Thyroid gland (tissue), 4 donors: ENCODE measurements around the gene MESD. TPM values are rescaled to one million over a fixed set of nuclear protein-coding genes. Genes with fewer than 3 reads are reported as not detected.

Experiments
- DNase-seq, 2 donors: peaks; one replicate each; pipeline ENCODE4 v3.0.0-alpha.2; 2019
- H3K27ac ChIP-seq, 3 donors: fragments of 200-600 bp; sonication (generic); 1 replicate in 2 of 3; 2 replicates in 1 of 3; pipeline ENCODE4 v1.5.1; 2016 to 2019; ENCODE audit warnings: mild to moderate bottlenecking in 1 of 3, moderate library complexity in 1 of 3
- H3K27me3 ChIP-seq: fragments of 200-600 bp; sonication (generic); one replicate; pipeline ENCODE4 v1.5.1; 2019
- H3K36me3 ChIP-seq, 2 donors: fragments of 200-600 bp; sonication (generic); one replicate each; pipeline ENCODE4 v1.5.1; 2016 to 2019
- H3K4me1 ChIP-seq, 2 donors: fragments of 200-600 bp; sonication (generic); one replicate each; pipeline ENCODE4 v1.5.1; 2017 to 2019
- H3K4me3 ChIP-seq, 3 donors: fragments of 200-600 bp; sonication (generic); replicated peaks in 1 of 3; 1 replicate in 2 of 3; 2 replicates in 1 of 3; pipeline ENCODE4 v1.5.1; 2016; ENCODE audit warnings: mild to moderate bottlenecking in 1 of 3
- H3K9me3 ChIP-seq: fragments of 200-600 bp; sonication (generic); one replicate; pipeline ENCODE4 v1.5.1; 2017
- CTCF ChIP-seq, 6 experiments: fragments of 200-600 bp in 3 of 6; fragments of 450-650 bp in 3 of 6; sonication (generic) in 3 of 6; IDR thresholded peaks; one replicate each; pipeline ENCODE4 v1.5.1; 2016 to 2019; ENCODE audit warnings: antibody characterized with exemption in 6 of 6, mild to moderate bottlenecking in 2 of 6, inconsistent platforms in 1 of 6, moderate library complexity in 1 of 6
- POLR2A ChIP-seq, 2 donors: fragments of 450-650 bp; IDR thresholded peaks; one replicate each; pipeline ENCODE4 v1.6.1; 2017; ENCODE audit warnings: antibody characterized with exemption in 2 of 2, mild to moderate bottlenecking in 2 of 2, moderate library complexity in 1 of 2
- WGBS, 2 donors: methylation state at CpG; one replicate each; pipeline ENCODE4 v1.1.5; 2017; 5-methylcytosine and 5-hydroxymethylcytosine counted together
- intact Hi-C: fragments of 100-400 bp; cut with DNase I; formaldehyde crosslinking; loops from one replicate; pipeline ENCODE4 v1.15.1; 2023
- total RNA-seq, 4 donors: library from RNA; depleted of rRNA; stranded (reverse); fragments of >200 nt; gene quantifications; one replicate each; pipeline ENCODE4 v1.2.3, GENCODE V29; 2016

MESD gene
- total RNA-seq, 4 donors from 2014 or later, result 53.7 to 74.6 (median 70.9) TPM

GRCh38 chr15:80949756-80950155, 39.9 kb downstream of the MESD start:
- TF ChIP-seq CTCF (IDR thresholded peaks at IDR 0.05) (no peak), POLR2A (IDR thresholded peaks at IDR 0.05) (no peak)
- WGBS, 2 donors, result 94 to 97% methylated on average over 4 of the region's 4 CpGs
- DNase-seq, result no peak

GRCh38 chr15:80948651-80949292, 40.8 kb downstream of the MESD start:
- peaks cover 39 to 51% of the 10 kb centered on the region in 2 donors for H3K36me3 ChIP-seq
- WGBS, 2 donors, result 95 to 96% methylated on average over 9 to 10 of the region's 13 CpGs

More at GRCh38 chr15:80949756-80950155, 39.9 kb downstream of the MESD start:
- no peaks in the 10 kb centered on the region for H3K4me1 ChIP-seq
- H3K4me3 ChIP-seq, result no peak overlapping the region
- intact Hi-C loops, result no loop called here
- peaks cover 39 to 51% of the 10 kb centered on the region in 2 donors for H3K36me3 ChIP-seq
- H3K27me3 ChIP-seq, result no peaks in the 10 kb centered on the region
- no peak overlapping the region for H3K27ac ChIP-seq
- no peaks in the 10 kb centered on the region for H3K9me3 ChIP-seq

GRCh38 chr15:80946576-80946975, 43.0 kb downstream of the MESD start:
- no peaks in the 10 kb centered on the region for H3K9me3 ChIP-seq
- 95 to 96% methylated on average over 8 of the region's 8 CpGs for WGBS, 2 donors
- TF ChIP-seq POLR2A (IDR thresholded peaks at IDR 0.05), result no peak
- TF ChIP-seq CTCF (IDR thresholded peaks at IDR 0.05), result no peak

More at GRCh38 chr15:80948651-80949292, 40.8 kb downstream of the MESD start:
- H3K27me3 ChIP-seq, result no peaks in the 10 kb centered on the region
- H3K4me3 ChIP-seq, result no peak overlapping the region
- TF ChIP-seq CTCF (IDR thresholded peaks at IDR 0.05) (no peak), POLR2A (IDR thresholded peaks at IDR 0.05) (no peak)
- H3K9me3 ChIP-seq, result no peaks in the 10 kb centered on the region
- H3K27ac ChIP-seq, result no peak overlapping the region
- DNase-seq, result no peak
- intact Hi-C loops, result no loop called here
- no peaks in the 10 kb centered on the region for H3K4me1 ChIP-seq

GRCh38 chr15:80945605-80946004, 44.0 kb downstream of the MESD start:
- Histone ChIP-seq H3K27me3 (no peaks in the 10 kb centered on the region), H3K4me3 (no peak overlapping the region), H3K4me1 (no peaks in the 10 kb centered on the region), H3K9me3 (no peaks in the 10 kb centered on the region), H3K36me3 (peaks cover 27 to 61% of the 10 kb centered on the region in 2 donors), H3K27ac (no peak overlapping the region)
- WGBS, 2 donors, result 89 to 92% methylated on average over 5 of the region's 5 CpGs
- intact Hi-C loops, result no loop called here
- DNase-seq, result no peak
- no peak for TF ChIP-seq POLR2A (IDR thresholded peaks at IDR 0.05)
- TF ChIP-seq CTCF (IDR thresholded peaks at IDR 0.05), result no peak

More at GRCh38 chr15:80946576-80946975, 43.0 kb downstream of the MESD start:
- no peak overlapping the region for H3K4me3 ChIP-seq
- intact Hi-C loops, result no loop called here
- H3K27ac ChIP-seq, result no peak overlapping the region
- H3K36me3 ChIP-seq, result peaks cover 37 to 63% of the 10 kb centered on the region in 2 donors
- no peaks in the 10 kb centered on the region for H3K27me3 ChIP-seq
- no peaks in the 10 kb centered on the region for H3K4me1 ChIP-seq
- no peak for DNase-seq

- Histone ChIP-seq H3K9me3 (no peaks in the 10 kb centered on the region), H3K4me1 (no peaks in the 10 kb centered on the region), H3K36me3 (peaks cover 21 to 62% of the 10 kb centered on the region in 2 donors), H3K27me3 (no peaks in the 10 kb centered on the region), H3K27ac (no peak overlapping the region), H3K4me3 (no peak overlapping the region)
- DNase-seq, result no peak
- intact Hi-C loops, result no loop called here
- no peak for TF ChIP-seq POLR2A (IDR thresholded peaks at IDR 0.05)
- TF ChIP-seq CTCF (IDR thresholded peaks at IDR 0.05), result no peak
- 95% methylated on average over 2 to 3 of the region's 3 CpGs for WGBS, 2 donors
Observed at GRCh38 chr15:80944818-80945217, 44.8 kb downstream of the MESD start.
